ENCODE measurements around the gene ANKRD12.

ANKRD12 gene

DNA sequence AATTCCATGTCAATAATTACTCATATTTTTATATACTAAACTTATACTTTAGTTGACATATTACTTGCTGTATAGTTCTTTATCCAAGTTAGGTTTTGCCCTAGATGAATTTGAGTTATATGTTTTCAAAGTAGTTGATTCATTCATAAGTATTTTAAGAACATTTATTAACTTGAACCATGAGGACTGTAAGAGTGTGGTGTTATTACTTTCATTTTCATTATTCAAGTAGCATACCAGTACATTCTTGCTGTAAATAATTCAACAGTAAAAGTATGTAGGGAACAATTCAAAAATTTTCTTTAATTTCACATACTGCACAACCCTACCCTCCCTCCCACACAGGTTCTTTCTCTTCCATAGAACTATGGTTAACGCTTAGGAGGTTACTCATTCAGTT lies 75.4 kb downstream of the ANKRD12 start:
- no peak for DNase-seq (ENCODE audit: low read depth in 2 of 2)
- TF ChIP-seq, protein P1, sequence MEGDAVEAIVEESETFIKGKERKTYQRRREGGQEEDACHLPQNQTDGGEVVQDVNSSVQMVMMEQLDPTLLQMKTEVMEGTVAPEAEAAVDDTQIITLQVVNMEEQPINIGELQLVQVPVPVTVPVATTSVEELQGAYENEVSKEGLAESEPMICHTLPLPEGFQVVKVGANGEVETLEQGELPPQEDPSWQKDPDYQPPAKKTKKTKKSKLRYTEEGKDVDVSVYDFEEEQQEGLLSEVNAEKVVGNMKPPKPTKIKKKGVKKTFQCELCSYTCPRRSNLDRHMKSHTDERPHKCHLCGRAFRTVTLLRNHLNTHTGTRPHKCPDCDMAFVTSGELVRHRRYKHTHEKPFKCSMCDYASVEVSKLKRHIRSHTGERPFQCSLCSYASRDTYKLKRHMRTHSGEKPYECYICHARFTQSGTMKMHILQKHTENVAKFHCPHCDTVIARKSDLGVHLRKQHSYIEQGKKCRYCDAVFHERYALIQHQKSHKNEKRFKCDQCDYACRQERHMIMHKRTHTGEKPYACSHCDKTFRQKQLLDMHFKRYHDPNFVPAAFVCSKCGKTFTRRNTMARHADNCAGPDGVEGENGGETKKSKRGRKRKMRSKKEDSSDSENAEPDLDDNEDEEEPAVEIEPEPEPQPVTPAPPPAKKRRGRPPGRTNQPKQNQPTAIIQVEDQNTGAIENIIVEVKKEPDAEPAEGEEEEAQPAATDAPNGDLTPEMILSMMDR (IDR thresholded peaks at IDR 0.05; ENCODE audit: low read depth, low read length) = no peak

DNA sequence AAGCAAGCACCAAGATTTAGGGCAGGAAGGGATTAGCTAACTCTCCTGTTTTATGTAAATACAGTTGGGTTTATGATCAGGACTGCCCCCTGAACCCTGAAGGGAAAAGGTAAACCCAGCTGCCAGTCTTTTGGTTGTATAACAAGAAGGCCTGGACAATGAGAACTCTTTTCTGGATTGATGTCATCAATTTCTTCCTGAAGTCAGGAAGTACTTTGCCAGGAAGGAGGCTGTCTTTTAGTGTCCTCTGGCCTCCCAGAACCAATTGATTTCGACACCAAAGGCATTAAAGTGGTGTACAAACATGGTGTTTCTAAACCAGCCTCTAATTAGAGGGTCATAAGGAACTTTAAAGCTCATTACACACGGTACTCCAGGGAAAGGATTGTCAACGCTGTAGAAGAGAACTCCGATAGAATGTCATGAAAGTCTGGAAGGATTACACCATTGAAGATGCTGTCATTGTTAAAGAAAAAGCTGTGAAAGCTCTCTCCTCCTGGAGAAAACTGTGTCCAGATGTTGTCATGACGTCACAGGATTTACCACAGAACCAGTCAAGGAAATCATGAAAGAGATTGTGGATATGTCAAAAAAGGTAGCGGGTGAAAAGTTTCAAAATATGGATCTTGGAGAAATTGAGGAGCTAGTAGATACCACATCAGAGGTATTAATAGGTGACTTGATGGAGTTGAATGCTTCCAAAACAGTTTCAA lies 78.8 kb downstream of the ANKRD12 start:
- no peak for DNase-seq (ENCODE audit: low read depth in 2 of 2)
- TF ChIP-seq, protein P1 (IDR thresholded peaks at IDR 0.05; ENCODE audit: low read depth, low read length) = no peak
- no peak overlapping the region for H3K4me3 ChIP-seq (replicated peaks in 1 of 2; ENCODE audit: low read depth in 2 of 2, low read length in 2 of 2)

More for the DNA sequence above, 75.4 kb downstream of the ANKRD12 start:
- no peak overlapping the region for H3K4me3 ChIP-seq (replicated peaks in 1 of 2; ENCODE audit: low read depth in 2 of 2, low read length in 2 of 2)

DNA sequence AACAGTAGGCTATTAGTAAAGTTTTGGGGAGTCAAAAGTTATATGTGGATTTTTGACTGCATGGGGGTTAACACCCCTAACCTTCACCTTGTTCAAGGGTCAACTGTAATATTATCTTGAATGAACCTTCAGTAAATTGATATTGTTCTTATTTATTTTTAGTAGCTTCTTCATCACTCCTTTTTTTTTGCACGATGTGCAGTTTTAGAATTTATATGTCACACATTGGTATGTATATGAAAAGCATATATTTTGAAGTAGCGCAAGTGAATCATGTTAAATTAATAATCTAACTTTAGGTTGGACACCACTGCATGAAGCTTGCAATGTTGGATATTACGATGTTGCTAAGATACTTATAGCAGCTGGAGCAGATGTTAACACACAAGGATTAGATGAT lies 79.9 kb downstream of the ANKRD12 start:
- TF ChIP-seq, protein P1 (IDR thresholded peaks at IDR 0.05; ENCODE audit: low read depth, low read length) = no peak
- no peak overlapping the region for H3K4me3 ChIP-seq (replicated peaks in 1 of 2; ENCODE audit: low read depth in 2 of 2, low read length in 2 of 2)
- no peak for DNase-seq (ENCODE audit: low read depth in 2 of 2)

DNA sequence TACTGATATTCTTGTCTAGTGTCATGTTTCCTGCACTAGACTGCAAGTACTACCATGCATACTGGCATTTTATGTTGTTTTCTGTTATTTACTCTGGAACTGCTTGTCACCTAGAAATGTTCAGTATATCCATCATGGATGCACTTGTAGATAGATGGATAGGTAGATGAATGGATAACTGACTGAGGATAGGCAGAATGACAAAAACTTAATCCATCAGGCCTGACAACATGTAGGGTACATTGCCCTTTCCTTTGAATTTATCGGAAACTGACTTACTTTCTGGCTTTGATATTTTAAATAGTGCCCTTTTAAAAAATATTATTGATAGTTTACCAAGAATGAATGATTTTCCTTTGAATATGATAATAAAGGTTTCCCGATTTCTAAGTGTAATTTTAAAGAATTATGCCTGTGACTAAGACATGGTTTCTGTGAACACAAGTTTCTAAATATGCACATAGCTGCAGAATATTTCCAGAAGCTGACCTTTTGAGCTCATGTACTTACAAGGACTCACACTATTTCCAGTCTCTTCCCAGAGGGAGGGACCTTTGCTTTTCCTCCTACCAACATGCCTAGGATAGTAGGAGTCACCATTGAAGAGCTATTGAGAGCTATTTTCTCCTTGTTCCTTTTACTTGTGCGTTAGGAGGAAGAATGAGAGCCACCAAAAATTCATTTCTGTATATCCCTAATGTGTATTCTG lies 81.3 kb downstream of the ANKRD12 start:
- TF ChIP-seq, protein P1 (IDR thresholded peaks at IDR 0.05; ENCODE audit: low read depth, low read length) = no peak
- peak; percentile 12 to 60 for DNase-seq (ENCODE audit: low read depth in 2 of 2)
- no peak overlapping the region for H3K4me3 ChIP-seq (replicated peaks in 1 of 2; ENCODE audit: low read depth in 2 of 2, low read length in 2 of 2)

DNA sequence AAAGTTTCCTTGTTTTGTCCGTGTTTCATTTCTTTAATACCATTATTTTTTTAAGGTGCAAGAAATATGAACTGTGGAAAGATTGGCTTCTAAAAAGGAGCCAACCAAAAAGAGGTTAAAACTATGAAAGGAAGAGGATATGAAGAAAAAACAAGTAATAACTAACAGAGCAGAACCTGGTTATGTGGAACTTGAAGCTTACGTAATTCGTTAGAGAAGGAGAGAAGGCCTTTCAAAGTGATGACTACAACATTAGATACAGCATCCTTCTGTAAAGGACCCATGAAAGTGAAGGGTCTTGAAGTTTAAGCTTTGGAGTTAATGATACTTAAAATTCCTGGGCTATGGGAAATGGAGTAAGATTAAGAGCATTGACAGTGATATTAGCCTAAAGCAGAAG lies 84.5 kb downstream of the ANKRD12 start:
- TF ChIP-seq, protein P1 (IDR thresholded peaks at IDR 0.05; ENCODE audit: low read depth, low read length) = no peak
- no peak overlapping the region for H3K4me3 ChIP-seq (replicated peaks in 1 of 2; ENCODE audit: low read depth in 2 of 2, low read length in 2 of 2)

DNA sequence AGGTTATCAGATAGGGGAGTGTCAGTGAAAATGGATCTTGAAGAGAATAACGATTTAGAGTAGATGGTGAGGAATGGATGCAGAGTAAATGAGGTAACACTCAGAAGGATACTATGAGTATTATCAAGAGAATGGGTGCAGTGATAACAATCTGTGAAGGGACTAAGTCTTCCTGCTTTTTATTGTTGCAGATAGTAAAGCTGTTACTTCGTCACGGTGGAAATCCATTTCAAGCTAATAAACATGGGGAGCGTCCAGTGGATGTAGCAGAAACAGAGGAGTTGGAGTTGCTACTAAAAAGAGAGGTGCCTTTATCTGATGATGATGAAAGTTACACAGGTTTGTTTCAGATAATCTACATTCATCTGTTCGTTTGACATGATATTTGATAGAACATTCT lies 85.1 kb downstream of the ANKRD12 start:
- TF ChIP-seq, protein P1 (IDR thresholded peaks at IDR 0.05; ENCODE audit: low read depth, low read length) = no peak
- no peak for DNase-seq (ENCODE audit: low read depth in 2 of 2)
- no peak overlapping the region for H3K4me3 ChIP-seq (replicated peaks in 1 of 2; ENCODE audit: low read depth in 2 of 2, low read length in 2 of 2)

More for the DNA sequence above, 84.5 kb downstream of the ANKRD12 start:
- no peak for DNase-seq (ENCODE audit: low read depth in 2 of 2)
